Bronchial smooth muscle cell (primary cell): ENCODE results near the gene ASB11. TPM values are rescaled to one million over a fixed set of nuclear protein-coding genes. Genes with fewer than 3 reads are reported as not detected.

ENCODE experiments used
- total RNA-seq: library from RNA; depleted of rRNA; stranded (reverse); fragments of >200 nt; gene quantifications from 2 replicates; pipeline ENCODE4 v1.2.1, GENCODE V29; 2014

The ASB11 gene, protein sequence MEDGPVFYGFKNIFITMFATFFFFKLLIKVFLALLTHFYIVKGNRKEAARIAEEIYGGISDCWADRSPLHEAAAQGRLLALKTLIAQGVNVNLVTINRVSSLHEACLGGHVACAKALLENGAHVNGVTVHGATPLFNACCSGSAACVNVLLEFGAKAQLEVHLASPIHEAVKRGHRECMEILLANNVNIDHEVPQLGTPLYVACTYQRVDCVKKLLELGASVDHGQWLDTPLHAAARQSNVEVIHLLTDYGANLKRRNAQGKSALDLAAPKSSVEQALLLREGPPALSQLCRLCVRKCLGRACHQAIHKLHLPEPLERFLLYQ
- not detected in 2 replicates for total RNA-seq

DNA sequence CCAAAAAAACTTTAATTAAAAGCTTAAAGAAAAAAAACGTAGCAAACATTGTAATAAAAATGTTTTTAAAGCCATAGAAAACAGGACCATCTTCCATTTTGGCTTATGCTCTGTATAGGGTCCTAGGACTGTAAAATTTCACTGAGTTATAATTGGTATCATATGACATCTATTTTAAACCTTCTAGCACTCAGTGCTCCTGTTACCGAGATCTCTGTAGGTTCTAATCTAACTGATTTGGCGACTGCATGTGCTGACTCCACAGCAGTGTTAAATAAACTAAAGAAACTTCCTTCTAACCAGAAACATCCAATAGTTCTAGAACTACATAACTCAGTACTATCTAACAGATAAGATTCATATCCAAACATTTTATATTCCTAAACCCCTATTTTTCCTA is at the start of gene ASB11:
TSS of gene ASB11 (minus strand) at position 132 of the 400 bp plus-strand sequence. CDS start at position 97, 35 bp downstream.

DNA sequence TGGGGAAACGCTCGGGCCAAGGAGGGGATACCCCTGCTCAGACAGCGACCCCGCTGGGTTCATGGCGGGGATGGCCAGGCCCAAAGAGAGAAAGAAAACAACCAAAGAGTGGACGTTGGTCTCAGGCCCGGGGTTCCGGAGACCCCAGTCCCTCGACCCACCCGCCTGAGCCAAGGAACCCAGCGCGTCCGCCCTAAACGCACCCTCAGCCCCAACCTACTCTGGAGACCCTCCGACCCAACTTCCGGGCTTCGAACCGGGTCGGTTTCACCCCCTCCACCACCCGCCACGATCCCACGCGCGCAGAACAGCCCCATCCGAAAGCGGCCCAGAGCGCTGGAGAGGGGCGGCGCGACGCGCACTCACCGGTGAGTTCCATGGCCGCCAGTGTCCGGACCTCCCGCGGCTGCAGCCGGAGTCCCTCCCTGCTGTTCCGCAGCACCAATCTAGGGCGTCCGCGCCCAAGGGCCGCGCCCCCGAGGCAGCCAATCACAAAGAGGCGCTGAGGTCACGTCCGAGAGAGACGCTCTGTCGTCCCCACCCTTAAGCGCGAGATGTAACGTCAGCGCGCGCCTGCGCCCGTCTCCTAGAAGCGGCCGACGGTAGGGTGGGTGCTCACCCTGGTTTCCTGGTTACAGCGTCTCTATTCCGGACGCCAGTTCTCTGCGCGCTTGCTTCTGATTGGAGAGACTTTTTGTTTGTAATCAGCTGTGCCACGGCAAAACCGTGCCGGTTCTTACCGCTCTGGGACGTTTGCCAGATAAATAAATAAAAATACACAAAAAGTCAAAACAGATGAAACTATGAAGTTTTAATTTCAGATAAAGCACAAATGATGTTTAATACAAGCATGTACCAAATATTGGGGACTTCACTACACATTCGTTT is 19.9 kb upstream of the ASB11 start, which contains the start of gene PIGA:
TSS of gene PIGA (minus strand) at position 389 of the 888 bp plus-strand sequence. CDS start 3,593 bp downstream, outside the sequence.

DNA sequence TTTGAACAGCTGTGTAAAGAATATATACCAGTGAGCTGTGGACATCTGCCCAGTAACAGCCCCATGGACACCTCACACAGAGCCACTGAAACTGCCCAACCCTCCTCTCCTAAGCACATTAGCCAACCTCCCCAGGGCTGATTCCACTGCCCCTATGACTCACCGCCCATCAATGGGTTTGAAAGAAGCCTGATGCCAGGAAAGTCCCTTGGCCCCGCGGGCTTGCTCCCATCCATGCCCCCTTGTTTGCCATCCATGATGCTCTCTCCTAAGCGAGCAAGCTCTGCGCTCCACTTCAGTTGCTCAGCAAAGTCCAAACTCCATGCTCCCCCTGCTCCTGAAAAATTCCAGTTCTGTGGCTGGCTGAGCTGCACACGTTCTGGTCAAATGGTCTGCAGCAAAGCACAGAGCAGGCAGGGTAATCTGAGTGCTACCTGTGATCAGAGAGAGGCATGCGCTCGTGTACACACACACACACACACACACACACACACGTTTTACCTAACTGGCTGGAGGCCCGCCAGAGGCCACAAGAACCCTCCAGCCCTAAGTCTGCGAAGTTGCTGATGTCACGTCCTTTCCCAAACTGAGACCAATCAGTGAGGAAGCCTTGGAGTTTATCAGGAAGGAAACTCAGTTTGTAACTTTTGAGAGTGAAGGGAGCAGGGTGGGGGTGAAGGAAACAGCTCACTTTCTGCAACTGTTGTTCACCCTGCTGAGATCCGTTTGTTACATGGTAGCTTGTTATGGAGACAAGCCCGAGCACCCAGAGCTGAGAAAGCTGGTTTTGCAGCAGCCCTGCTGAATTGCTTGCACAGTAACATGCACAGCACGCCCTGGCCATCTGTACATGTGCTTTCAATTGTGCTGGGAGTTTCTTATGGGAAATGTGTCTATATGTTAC is 45.6 kb downstream of the ASB11 start, which contains the start of gene ASB9:
TSS of gene ASB9 (minus strand) at position 466 of the 904 bp plus-strand sequence. CDS start at position 257, 209 bp downstream.

Other genes with a start within 250 kb of the ASB11 start
- gene ASB9, start 45.6 kb downstream of the ASB11 start, total RNA-seq = 0.09 and 1.4 TPM in 2 replicates
- gene PIGA, start 19.9 kb upstream of the ASB11 start, total RNA-seq = 3.2 and 4.7 TPM in 2 replicates
- gene VEGFD, start 68.8 kb upstream of the ASB11 start, total RNA-seq = 0.63 and 3.2 TPM in 2 replicates
- gene PIR, start 177.7 kb upstream of the ASB11 start, total RNA-seq = 9.3 and 18.3 TPM in 2 replicates
- not detected in 2 replicates for gene BMX, start 185.2 kb upstream of the ASB11 start, total RNA-seq